HG03565 (cell line): ENCODE data around the gene NTN5.
"Not testable (repeated sequence)": the region's sequence is repeated elsewhere in the genome, so short reads cannot be mapped to it uniquely, and the experiment has no call there.

ENCODE experiments used
- ATAC-seq: cut with Tn5 transposase; IDR thresholded peaks from one replicate; pipeline ENCODE4 v1.9.1; 2021; ENCODE audit warnings: mild to moderate bottlenecking, moderate library complexity; ENCODE audit not compliant: unreplicated experiment

Gene NTN5, protein sequence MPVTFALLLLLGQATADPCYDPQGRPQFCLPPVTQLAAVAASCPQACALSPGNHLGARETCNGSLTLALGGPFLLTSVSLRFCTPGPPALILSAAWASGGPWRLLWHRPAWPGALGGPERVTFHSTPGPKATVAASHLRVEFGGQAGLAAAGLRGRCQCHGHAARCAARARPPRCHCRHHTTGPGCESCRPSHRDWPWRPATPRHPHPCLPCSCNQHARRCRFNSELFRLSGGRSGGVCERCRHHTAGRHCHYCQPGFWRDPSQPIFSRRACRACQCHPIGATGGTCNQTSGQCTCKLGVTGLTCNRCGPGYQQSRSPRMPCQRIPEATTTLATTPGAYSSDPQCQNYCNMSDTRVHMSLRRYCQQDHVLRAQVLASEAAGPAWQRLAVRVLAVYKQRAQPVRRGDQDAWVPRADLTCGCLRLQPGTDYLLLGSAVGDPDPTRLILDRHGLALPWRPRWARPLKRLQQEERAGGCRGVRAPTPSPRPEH

DNA sequence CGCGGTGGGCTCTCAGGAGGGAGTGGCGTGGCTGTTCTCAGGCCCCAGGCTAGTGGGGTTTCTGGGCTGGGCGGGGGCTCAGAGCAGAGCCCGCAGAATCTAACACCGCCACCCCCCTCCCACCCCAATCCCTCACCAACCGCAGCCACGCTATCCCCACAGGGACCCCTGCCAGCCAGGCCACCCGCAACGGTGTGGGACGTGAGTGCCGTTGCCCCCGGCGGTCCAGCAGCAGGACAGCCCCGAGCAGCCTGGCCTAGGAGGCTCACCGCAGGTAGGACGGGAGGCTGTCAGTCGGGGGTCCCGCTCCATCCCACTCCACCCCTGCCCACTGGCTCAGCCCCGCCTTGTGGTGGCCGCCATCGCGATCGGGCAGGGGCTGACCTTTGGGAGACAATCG lies at the start of gene NTN5:
NTN5 (minus strand) TSS at position 24 of the 400 bp plus-strand sequence. CDS start 2,031 bp downstream, outside the sequence.
- no peak for ATAC-seq

DNA sequence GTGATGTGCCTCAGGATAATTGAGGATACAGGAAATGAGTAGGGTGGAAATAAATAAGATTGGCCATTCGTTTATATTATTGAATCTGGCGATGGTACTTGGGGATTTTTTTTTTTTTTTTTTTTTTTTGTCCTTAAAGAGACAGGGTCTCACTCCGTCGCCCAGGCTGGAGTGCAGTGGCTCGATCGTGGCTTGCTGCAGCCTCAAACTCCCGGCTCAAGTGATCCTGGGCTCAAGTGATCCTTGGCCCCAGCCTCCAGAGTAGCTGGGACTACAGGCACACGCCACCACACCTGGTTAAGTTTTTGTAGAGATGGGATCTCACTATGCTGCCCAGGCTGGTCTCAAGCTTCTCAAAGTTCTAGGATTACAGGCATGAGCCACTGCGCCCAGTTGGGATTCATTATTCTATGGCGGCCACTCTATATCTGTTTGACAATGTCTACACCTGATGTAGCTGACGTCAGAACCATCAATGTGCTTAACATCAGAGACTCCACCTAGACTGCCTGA lies 49.4 kb upstream of the NTN5 start:
- ATAC-seq = no peak

DNA sequence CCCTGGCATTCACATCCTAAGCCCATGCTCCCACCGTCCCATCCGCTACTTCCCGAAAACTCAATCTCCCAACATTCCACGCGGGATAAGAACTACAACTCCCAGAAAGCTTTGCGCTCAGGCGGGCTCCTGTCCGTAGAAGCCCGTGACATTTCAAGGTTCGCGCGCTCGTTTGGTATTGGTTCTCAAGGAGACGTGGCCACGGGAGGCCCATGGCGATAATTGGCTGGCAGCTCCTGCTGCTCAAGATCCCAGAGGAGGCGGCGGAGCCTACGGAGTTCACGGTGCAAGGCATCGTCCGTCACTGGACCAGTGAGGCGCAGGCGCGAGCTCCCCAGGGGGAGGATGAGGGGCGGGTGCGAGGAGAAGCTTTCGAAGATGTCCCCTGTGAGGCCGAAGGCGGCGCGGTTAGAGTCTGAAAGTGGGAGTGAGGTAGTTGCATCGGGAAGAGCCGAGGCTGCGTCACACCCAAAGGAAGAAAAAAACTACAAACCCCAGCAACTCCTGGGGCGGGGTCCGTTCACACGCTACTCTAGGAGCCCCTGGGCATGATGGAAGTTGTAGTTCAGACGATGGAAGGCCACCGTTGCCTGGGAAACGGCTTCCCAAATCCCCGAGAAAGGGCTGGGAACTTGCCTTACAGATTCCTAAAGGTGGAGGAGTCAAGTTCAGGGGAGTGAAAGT lies 47.9 kb upstream of the NTN5 start:
- ATAC-seq = peak; percentile 82

DNA sequence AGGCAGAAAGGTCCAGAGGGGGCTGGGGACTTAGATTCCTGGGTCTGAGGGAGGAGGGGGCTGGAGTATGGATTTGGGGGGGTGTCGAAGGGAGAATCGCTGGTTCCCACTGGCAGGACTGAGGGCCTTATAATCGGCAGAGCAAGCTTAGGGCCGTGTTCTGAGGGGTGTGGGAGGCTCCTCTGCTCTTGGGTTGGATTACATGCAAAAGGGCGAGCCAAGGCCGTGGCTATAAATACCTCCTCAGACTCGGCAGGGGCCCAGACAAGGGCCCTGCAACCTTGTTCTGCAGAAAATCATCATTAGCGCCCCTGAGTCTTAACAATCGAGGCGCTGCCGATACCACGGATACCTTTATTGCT lies 47.4 kb upstream of the NTN5 start:
- ATAC-seq = no peak

DNA sequence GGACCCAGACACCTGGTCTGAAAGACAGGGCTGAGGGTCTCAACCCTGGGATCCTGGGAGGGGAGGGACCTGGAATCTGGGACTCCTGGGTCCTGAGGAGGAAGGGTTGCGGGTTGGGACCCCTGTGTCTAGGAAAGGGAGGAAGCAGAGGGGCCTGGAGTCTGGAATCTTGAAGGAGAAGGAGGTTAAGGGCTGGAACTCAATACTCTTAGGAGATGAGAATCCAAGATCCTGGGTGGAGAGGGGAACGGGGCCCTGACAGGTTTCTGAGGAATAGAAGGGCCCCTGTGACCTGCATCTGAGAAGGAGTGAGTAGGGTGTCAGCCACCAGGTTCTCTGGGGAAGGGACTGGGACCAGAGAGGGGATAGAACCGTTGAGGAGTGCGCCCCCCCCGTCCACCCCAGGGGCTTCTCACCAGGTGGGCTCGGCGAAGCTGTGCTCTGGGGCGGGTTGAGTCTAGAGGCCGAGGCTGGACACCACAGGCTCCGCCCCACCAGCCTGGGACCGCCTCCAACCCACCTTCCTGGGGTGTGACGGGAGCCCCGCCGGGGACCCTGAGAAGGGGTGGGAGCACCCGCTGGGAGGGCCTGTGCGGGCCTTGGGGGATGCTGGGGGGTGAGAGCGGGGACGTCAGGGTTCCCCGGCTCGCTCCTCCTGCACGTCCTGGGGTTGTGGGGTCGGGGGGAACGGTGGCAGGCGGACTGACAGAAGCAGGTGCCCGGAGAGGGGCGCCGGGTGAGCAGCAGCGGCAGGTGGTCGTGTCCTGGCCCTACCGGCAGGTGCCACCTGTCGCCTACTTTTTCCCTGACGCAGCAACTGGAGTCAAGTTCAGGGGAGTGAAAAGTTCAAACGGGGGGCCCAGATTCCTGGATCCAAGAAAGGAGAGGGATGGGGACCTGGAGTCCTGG lies 46.7 kb upstream of the NTN5 start, which contains the start of gene MAMSTR:
MAMSTR (minus strand) TSS at position 463 of the 909 bp plus-strand sequence. CDS start 694 bp downstream, outside the sequence.
- no peak for ATAC-seq

DNA sequence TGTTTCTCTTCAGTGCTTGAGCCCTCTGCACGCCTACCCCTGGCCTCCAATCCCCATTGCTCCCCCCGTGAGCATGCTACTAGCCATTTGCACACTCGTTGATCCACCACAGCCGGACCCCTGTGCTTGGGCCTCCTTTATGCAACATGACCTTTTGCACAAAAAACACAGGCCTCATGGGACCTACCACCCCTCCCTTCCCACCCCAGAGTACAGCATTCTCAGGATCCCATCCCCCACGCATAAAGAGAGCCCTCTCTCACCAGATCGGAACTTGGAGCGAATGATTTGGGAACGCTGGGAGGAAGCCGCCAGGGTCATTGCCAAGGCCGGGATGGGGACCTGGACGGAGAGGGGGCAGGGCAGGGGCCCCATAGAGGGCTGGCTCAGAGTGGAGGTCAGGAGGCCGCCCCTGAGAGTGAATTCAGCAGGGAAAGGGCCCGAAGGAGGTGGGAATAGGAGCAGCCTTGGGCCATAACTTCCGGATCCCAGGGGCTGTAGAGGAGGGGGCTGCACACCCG lies 46.0 kb upstream of the NTN5 start:
- ATAC-seq = no peak

DNA sequence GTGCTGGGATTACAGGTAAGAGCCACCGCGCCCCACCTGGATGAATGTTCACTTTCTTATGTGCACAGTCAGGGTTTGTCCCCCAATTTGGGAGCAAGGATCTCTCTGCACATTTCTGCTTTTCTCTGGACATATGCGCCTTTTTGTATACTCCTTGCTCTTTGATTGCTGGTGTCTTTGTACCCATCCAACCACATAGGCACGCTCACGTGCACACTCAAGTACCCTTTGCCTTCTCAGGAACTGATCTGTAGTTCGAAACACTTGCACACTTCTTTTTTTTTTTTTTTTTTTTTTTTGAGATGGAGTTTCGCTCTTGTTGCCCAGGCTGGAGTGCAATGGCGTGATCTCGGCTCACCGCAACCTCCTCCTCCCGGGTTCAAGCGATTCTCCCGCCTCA lies 45.3 kb upstream of the NTN5 start:
- ATAC-seq = not testable (repeated sequence)

DNA sequence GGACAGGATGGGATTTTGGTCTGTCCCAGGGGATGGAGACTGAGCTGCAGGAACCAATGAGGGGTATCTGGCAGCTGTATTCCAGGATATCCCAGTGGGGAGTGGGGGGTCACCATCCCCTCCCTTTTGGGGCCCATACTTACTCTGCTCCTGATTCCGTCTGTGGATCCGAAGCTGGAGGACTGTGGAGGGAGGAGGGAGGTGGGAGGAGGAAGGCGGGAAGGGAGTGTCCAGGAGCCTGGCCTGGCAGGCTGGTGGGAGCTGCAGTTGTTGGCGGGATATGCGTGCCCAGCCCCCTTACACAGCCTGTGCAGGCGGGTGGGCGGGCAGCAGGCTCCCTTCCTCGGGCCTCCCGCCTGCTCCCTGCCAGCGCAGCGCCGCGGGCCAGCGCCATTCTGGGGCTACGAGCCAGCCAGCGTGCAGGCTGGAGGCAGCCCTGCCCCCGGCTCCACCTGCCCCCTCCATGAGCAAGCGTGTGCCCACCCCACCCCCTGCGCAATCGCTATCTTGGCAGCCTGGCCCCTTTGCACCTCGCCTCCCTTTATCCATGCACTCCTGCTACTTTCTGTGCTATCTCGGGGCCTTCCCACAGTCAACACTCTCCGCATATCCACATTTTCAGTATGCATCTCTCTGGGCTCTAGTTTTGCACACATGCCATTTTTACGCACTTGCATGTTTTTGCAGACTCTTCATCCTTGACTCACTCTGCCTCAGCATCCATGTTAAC lies 43.9 kb upstream of the NTN5 start:
- no peak for ATAC-seq

DNA sequence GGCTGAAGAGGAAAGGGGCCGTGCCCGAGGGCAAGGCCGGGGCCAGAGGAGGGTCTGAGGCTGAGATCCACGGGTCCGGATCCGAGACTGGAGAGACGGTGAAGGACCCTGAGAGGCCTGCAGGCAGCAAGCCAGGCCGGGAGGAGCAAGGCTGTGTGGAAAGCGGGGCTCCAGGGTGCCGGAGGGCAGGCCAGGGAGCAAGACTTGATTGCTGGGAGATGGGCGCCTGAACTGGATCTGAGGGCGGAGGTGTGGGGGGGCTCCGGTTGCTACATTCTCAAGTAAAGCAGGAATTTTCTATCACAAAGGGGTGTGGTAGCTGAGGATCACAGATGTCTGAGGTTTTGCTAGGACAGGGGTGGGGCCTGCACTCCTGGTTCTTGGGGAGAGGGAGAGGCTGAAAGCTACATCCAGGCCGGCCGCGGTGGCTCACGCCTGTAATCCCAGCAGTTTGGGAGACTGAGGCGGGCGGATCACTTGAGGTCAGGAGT lies 42.9 kb upstream of the NTN5 start:
- ATAC-seq = no peak

DNA sequence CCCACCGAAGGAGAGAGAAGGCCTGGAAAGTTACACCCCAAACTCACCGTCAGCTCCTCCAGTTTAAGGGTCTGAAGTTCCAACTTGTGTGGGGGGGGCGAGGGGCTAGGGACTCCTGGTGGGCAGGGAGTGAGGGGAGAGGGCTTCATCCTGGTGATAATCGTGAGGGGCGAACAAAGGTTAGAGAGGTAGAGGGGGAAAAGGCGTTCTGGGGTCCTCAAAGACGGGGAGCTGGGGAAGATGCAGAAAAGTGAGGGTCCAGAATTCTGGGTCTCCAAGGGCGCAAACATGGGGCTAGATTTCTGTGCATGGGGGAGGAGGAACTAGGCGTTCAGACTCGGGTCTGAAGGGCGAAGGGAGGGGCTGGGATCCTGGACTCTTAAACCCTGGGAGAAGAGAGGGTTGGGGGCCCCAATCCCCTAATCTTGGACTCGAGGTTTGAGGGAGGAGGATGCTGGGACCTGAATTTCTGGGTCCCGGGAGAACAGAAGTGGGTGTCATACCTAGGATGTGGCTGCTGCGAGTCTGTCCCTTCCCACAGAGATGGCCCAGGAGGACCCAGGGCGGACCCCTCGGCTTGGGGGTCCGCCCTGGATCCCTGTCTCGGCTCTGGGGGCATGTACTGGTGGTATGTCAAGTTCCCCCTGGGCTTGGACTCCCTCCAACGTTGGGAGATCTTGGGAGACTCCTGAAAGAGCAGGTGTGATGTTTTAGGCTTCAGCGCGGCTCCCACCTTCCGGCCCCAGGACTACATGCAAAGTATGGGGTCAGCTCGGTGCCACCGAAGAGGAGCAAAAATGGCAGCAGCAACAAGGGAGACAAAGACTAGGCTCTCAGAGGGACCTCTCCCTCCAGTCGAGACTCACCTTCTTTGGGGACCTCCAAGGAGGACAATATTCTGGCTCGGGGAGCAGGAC lies 42.2 kb upstream of the NTN5 start:
- no peak for ATAC-seq

DNA sequence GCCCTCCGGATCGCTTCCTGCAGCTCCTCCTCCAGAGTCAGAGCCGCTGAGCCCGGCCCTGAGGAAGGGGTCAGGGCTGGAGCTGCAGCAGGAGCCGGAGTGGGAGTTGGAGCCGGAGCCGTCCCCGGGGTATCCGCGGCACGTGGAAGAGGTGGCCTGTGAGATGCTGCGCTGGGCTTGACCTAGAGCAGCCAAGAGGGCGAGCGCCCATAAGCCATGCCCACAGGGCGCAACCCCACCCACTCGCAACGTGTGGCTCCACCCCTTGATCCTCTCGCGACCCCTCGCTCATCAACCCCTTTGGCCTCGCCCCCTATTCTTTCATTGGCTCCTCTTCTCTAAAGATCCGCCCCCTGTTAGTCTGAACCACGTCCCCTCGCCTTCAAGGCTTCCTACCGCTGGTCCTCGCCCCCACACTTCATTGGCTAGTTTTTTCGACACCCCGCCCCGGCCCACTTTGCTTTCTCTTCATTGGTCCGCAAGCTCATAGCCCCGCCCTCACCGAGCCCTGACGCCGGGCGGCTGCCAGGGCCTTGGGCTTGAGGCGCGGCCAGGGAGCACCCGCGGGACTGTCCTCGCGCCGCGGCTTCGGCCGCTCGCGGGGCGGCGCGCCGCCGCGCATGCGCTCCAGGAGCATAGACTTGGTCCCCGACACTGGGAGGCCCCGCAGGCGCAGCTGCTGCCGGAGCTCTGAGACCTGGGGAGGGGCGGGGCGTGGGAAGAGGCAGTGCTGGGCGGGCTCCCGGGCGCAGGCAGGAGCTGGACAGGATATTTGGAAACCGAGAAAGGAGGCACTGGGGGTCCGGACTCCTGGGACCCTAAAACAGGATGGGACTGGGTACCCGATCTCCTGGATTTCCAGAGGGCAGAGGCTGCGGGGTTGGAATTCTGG lies 41.3 kb upstream of the NTN5 start:
- peak; percentile 83 for ATAC-seq

DNA sequence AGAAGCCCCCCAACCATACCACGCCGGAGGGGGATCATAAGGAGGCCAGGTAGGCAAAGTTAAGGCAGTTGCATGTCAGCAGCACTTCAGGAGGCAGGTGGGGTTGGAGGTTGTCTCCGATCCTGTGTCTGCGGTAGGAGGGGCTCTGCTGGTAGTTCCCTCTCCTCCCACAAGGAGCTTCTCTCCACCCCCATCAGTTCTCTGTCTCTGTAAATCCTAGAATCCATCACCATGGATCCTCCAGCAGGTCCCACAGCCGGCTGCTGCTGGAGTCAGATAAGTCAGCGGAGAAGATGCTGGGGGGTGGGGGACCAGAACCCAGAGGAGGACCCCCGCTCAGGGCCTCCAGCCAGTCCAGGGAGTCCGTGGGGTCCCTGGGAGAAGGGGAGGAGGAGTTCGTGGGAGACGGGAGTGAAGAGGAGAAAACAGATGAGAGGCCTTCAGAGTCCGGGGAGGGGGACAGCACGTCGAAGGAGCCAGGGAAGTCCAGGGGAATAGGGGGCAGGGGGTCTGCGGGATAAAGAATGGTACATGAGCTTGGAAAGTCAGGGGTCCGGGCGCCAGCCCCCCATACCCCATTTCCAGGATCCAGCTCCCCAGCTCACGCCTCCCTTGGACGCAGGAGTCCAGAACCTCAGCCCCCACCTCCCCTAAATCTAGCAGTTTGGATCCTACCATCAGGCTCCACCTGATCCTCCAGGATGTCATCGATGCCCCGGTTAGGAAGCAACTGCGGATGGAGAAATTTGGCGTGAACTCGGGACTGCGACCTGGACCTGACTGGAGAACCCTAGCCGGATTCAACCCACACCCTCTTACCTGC lies 40.4 kb upstream of the NTN5 start:
- no peak for ATAC-seq

DNA sequence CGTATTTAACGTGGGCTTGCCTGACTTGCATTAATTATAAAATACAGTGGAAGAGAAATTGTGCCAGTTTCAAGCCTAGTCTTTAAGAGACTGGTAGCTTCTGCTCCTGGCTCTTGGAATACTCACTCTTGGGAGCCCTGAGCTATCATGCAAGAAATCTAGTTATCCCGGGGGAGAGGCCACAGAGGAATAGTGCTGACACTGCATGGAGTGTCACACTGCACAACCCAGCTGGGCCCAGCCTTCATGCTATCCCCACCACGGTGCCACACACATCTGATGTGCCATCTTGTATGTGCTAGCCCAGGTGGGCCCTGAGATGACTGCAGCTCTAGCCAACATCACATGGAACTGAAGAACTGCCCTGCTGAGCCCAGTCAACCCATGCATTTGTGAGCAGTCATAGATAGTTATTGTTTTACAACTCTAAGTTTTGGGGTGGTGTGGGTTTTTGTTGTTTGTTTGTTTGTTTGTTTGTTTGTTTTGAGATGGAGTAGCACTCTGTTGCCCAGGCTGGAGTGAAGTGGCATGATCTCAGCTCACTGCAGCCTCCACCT lies 38.4 kb upstream of the NTN5 start:
- no peak for ATAC-seq

DNA sequence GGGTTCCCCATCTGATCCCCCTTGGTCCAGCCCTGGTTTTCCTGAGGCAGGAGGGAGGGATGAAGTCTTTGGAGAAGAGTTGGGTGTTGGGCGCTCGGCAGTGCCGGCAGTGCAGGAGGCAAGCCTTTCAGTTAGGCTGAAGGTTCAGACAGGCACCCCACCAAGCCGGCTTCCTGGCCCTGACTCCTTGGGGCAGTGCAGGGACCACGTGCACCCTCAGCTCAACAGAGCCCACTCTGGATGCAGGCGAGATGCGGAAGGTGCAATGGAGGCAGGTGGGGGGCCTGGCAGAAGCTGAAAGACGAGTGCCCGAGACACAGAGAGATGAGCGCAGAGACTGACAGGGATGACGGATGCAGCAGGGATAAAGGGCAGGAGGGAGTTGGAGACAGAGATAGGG lies 35.7 kb upstream of the NTN5 start:
- no peak for ATAC-seq

DNA sequence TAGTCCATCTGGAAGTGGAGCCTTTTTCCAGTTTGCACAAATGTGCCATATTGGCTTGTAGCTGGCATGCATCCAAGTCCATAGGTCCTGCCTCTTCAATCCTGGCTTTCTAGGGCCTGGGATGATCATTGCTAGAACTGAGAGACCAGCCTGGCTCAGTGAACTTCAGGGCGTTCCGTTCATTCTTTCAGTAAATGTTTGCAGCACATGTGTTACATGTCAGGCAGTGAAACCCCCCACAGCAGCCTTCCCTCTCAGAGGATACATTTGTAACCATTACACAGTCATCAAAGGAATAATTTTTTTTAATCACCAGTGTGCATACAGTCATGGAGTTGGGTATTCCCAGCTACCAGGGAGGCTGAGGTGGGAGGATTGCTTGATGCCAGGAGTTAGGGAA lies 32.6 kb upstream of the NTN5 start:
- ATAC-seq = no peak

DNA sequence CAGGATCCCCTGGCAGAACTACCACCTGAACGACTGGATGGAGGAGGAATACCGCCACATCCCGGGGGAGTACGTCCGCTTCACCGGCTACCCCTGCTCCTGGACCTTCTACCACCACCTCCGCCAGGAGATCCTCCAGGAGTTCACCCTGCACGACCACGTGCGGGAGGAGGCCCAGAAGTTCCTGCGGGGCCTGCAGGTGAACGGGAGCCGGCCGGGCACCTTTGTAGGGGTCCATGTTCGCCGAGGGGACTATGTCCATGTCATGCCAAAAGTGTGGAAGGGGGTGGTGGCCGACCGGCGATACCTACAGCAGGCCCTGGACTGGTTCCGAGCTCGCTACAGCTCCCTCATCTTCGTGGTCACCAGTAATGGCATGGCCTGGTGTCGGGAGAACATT lies 30.5 kb upstream of the NTN5 start:
- ATAC-seq = no peak

DNA sequence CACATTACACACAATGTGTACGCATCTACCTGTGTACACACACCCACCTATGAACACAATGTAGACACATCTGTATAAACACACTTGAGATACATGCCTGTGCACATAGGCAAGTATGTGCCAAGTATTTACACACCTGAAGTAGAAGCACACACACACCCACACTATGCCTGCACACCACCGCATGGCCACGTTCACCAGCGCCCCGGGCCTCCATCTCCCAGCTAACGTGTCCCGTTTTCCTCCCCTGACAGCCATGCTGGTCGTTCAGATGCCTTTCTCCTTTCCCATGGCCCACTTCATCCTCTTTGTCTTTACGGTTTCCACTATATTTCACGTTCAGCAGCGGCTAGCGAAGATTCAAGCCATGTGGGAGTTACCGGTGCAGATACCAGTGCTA lies 29.9 kb upstream of the NTN5 start:
- no peak for ATAC-seq
